Endodermal cell (in vitro differentiated cells): Measurements from ENCODE around the gene CAMTA1. TPM values are rescaled to one million over a fixed set of nuclear protein-coding genes. Genes with fewer than 3 reads are reported as not detected.

Experiments
- DNase-seq: peaks from one replicate; pipeline ENCODE4 v3.0.0-alpha.2; 2017
- H3K27ac ChIP-seq: 2 replicates; pipeline ENCODE4 v1.5.1; 2013; ENCODE audit warnings: mild to moderate bottlenecking, low read depth, low read length, moderate library complexity
- H3K27me3 ChIP-seq: 2 replicates; pipeline ENCODE4 v1.6.1; 2013; ENCODE audit warnings: mild to moderate bottlenecking, low read length, moderate library complexity; ENCODE audit not compliant: insufficient read depth, control insufficient read depth, poor library complexity, severe bottlenecking
- H3K36me3 ChIP-seq: 2 replicates; pipeline ENCODE4 v1.7.0; 2013; ENCODE audit warnings: mild to moderate bottlenecking, low read length, moderate library complexity; ENCODE audit not compliant: control insufficient read depth, insufficient read depth
- H3K4me1 ChIP-seq: one replicate; pipeline ENCODE4 v1.7.0; 2013; ENCODE audit warnings: low read length; ENCODE audit not compliant: control insufficient read depth, insufficient read depth
- H3K4me3 ChIP-seq: 2 replicates; pipeline ENCODE4 v1.5.1; 2013; ENCODE audit warnings: mild to moderate bottlenecking, low read length, moderate library complexity
- H3K9ac ChIP-seq: 2 replicates; pipeline ENCODE4 v1.6.1; 2013; ENCODE audit warnings: mild to moderate bottlenecking, low read length, moderate library complexity; ENCODE audit not compliant: poor library complexity, severe bottlenecking; ENCODE audit errors: extremely low read depth
- H3K9me3 ChIP-seq: 2 replicates; pipeline ENCODE4 v1.6.1; 2013; ENCODE audit warnings: mild to moderate bottlenecking, low read length, moderate library complexity; ENCODE audit not compliant: control insufficient read depth
- H3K27ac Mint-ChIP-seq: 2 replicates; pipeline ENCODE4 v1.8.0; 2020; ENCODE audit warnings: mixed read lengths
- H3K27me3 Mint-ChIP-seq: 2 replicates; pipeline ENCODE4 v1.8.0; 2021; ENCODE audit warnings: mild to moderate bottlenecking, mixed read lengths; ENCODE audit not compliant: insufficient read depth
- H3K36me3 Mint-ChIP-seq: 2 replicates; pipeline ENCODE4 v1.8.0; 2020; ENCODE audit warnings: low read depth, mixed read lengths
- H3K4me1 Mint-ChIP-seq: 2 replicates; pipeline ENCODE4 v1.8.0; 2020; ENCODE audit warnings: mixed read lengths
- H3K4me3 Mint-ChIP-seq: 2 replicates; pipeline ENCODE4 v1.8.0; 2020; ENCODE audit warnings: mild to moderate bottlenecking, moderate library complexity, mixed read lengths
- H3K9me3 Mint-ChIP-seq: 2 replicates; pipeline ENCODE4 v1.8.0; 2020; ENCODE audit warnings: mild to moderate bottlenecking, mixed read lengths
- CTCF ChIP-seq: fragments of 200-600 bp; sonication (generic); conservative IDR thresholded peaks from 2 replicates; pipeline ENCODE4 v1.5.0; 2021; ENCODE audit warnings: antibody characterized with exemption, mild to moderate bottlenecking
- WGBS, 2 experiments: methylation state at CpG; one replicate each; pipeline versions ENCODE4 v1.1.5 to v1.1.7; 2013; ENCODE audit warnings: missing lambda C conversion rate in 2 of 2, mixed read lengths in 1 of 2; ENCODE audit not compliant: insufficient coverage in 1 of 2, insufficient read length in 1 of 2; 5-methylcytosine and 5-hydroxymethylcytosine counted together
- total RNA-seq, 2 donors: library from RNA; stranded (reverse); fragmentation: NEBNext Ultra II Directional in 1 of 2; extraction: Animal tissue kit (Norgen Biotek cat#: 25700) in 1 of 2; gene quantifications; 2 replicates in 1 of 2; 3 replicates in 1 of 2; pipeline ENCODE4 v1.2.1, GENCODE V29; 2021

CAMTA1 gene
- total RNA-seq, 2 donors from 2014 or later: 123 to 137 TPM

DNA sequence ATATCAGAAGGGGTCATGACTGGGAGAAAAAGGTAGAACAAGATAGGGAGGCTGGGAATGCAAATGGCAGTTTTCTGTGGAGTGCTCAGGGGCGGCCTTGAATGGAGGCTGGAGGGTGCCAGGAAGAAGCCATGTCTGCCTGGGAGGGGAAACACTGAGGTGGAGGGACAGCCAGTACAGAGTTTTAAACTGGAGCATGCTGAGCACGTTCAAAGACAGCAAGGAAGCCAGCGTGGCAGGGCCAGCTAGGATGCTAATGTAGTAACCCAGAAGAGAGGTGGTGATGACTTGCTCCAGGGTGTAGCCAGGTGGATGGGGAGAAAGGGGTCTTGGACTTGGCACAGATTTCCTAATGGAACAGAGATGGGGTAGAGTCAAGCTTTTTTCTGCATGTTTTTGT is 540.0 kb downstream of the CAMTA1 start:
- H3K9me3 ChIP-seq: no peaks in the 10 kb centered on the region
- H3K4me1 ChIP-seq: no peaks in the 10 kb centered on the region
- no peak overlapping the region for H3K27ac ChIP-seq
- Mint-ChIP-seq H3K36me3 (no peaks in the 10 kb centered on the region), H3K4me3 (no peak overlapping the region), H3K9me3 (peaks cover 8% of the 10 kb centered on the region), H3K27ac (no peak overlapping the region), H3K4me1 (no peaks in the 10 kb centered on the region), H3K27me3 (peaks cover 12% of the 10 kb centered on the region)
- no peaks in the 10 kb centered on the region for H3K27me3 ChIP-seq
- DNase-seq: peak; percentile 12
- 90% methylated on average over 3 of the region's 3 CpGs for WGBS, 2 experiments
- no peak overlapping the region for H3K9ac ChIP-seq
- TF ChIP-seq CTCF: no peak
- H3K36me3 ChIP-seq: no peaks in the 10 kb centered on the region
- H3K4me3 ChIP-seq: no peak overlapping the region

DNA sequence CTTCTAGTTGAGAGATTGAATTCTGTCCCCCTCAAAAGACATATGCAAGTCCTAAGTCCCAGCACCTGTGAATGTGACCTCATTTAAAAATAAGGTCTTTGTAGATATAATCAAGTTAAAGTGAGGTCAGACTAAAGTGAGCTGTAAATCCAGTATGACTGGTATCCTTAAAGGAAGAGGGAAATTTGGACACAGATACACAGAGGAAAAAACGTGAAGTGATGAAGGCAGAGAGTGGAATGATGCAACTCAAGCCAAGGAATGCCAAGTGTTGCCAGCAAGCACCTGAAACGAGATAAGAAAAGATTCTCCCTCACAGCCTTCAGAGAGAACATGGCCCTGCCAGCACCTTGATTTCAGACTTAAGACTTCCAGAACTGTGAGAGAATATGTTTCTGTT is 541.1 kb downstream of the CAMTA1 start:
- Histone ChIP-seq H3K27ac (no peak overlapping the region), H3K9ac (no peak overlapping the region), H3K27me3 (no peaks in the 10 kb centered on the region), H3K36me3 (no peaks in the 10 kb centered on the region), H3K4me3 (no peak overlapping the region), H3K9me3 (no peaks in the 10 kb centered on the region), H3K4me1 (no peaks in the 10 kb centered on the region)
- no peak overlapping the region for H3K27ac Mint-ChIP-seq
- WGBS, 2 experiments: 89 to 93% methylated on average over 2 of the region's 2 CpGs
- TF ChIP-seq CTCF: no peak
- no peaks in the 10 kb centered on the region for H3K4me1 Mint-ChIP-seq
- H3K9me3 Mint-ChIP-seq: peaks cover 8% of the 10 kb centered on the region
- peaks cover 10% of the 10 kb centered on the region for H3K27me3 Mint-ChIP-seq
- no peak overlapping the region for H3K4me3 Mint-ChIP-seq
- peak; percentile 13 for DNase-seq
- H3K36me3 Mint-ChIP-seq: no peaks in the 10 kb centered on the region

DNA sequence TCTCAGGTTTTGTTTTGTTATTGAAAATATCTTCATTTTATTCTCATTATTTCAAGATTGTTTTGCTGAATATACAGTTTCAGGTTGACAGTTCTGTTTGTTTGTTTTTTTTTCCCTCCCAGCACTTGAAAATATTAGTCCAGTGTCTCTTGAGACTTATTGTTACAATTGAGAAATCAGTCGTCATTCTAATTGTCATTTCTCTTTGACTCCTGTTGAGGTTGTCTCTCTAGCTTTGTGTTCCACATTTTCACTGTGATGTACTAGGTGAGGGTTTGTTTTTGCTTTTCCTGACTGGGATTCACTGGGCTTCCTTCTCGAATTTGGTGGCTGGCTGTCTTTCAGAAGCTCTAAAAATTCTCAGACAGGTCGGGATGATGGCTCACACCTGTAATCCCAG is 542.6 kb downstream of the CAMTA1 start:
- no peaks in the 10 kb centered on the region for H3K27me3 ChIP-seq
- H3K4me1 Mint-ChIP-seq: no peaks in the 10 kb centered on the region
- TF ChIP-seq CTCF: no peak
- H3K4me3 ChIP-seq: no peak overlapping the region
- H3K27me3 Mint-ChIP-seq: peaks cover 8% of the 10 kb centered on the region
- no peak for DNase-seq
- no peak overlapping the region for H3K27ac ChIP-seq
- H3K27ac Mint-ChIP-seq: no peak overlapping the region
- H3K9me3 ChIP-seq: no peaks in the 10 kb centered on the region
- no peaks in the 10 kb centered on the region for H3K4me1 ChIP-seq
- no peaks in the 10 kb centered on the region for H3K36me3 Mint-ChIP-seq
- WGBS, 2 experiments: 74 to 88% methylated on average over 2 to 3 of the region's 3 CpGs
- H3K4me3 Mint-ChIP-seq: no peak overlapping the region
- no peak overlapping the region for H3K9ac ChIP-seq
- no peaks in the 10 kb centered on the region for H3K36me3 ChIP-seq
- peaks cover 8% of the 10 kb centered on the region for H3K9me3 Mint-ChIP-seq
